ENCODE results near the gene HMX1.

The HMX1 gene

GRCh38 chr4:8871417-8872401 lies at the start of gene HMX1:
Gene HMX1, minus strand, starts transcription at chr4:8871839. Its CDS starts 225 bp downstream, at chr4:8871614.
- no peak for DNase-seq

DNA sequence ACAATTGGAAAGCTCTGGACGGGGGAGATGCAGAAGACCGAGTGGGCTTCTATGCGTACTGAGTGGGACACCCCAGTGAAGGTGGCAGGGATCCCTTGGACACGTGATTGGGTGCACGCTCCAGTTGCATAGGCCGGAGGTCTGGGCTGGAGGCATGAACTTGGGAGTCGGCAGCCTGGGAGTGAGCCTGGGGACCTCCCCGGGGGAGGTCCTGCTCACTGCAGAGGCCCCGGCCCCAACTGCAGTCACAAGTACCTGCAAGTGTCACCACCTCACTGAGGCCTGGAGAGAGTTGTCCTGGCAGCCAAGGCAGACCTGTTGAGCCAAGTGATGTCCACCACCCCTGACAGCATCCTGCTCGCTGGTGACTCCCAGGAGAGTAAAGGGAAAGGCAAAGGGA lies 49.3 kb upstream of the HMX1 start:
- no peak for DNase-seq

DNA sequence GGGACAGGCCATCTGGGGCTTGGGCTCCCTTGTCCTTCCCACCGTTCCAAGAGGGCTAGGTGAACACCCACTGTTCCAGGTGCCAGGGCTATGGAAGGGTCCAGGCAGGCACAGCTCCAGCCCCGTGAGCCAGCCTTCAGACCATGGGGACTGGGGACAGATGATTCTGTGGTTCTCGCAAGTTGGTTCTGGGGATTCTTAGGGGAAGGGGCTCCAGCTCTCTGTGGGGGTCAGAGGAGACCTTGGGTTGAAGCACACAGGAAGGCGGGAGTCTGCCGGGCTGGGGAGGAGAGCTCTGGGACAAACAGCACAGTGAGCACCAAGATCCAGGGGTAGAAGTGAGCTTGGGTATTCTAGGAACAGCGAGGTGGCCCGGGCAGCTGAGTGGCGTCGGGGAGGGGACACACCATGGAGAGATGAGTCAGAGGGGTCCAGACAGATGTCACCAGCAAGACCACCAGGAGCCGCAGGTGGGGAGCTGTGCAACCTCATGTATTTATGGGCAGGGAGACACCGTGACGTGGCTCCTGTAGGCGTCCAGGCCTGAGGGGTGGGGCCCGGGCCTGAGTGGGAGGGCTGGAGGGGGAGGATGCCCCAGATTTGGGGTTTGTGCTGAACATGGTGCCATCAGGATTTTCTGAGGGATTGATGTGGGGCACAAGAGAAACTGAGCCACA lies 48.8 kb upstream of the HMX1 start:
- no peak for DNase-seq

DNA sequence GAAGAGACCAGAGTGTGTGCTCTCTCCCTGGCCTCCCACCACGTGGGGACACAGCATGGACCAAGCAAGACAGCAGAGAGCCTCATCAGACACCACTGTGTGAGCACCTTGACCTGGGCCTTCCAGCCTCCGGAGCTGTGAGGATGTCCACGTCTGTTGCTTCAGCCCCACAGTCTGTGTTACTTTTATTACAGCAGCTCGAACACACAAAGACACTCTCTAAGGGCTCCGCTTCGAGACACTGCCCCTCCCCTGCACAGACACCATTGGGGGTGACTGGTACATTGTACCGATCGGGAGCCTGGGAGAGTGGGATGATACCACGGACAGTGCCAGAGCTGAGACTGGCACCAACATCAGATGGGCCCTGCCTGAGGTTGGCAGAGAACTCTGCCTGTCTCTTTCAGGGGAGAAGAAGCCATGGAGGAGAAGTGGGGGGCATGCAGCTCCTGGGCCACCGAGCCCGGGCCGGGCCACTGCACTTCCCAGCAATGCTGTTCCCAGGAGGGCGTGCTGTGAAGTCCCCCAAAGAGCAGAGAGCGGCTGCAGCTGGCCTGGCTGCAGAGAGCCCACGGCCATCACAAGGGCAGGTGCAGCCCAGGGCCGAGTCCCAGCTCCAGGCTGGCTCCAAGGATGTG lies 48.1 kb upstream of the HMX1 start:
- DNase-seq, result no peak

GRCh38 chr4:8917868-8918783 lies 46.5 kb upstream of the HMX1 start:
- no peak for DNase-seq

GRCh38 chr4:8917321-8917811 lies 45.7 kb upstream of the HMX1 start:
- DNase-seq, result no peak

GRCh38 chr4:8916906-8917305 lies 45.3 kb upstream of the HMX1 start:
- DNase-seq, result no peak

GRCh38 chr4:8916351-8916885 lies 44.8 kb upstream of the HMX1 start:
- DNase-seq, result no peak

DNA sequence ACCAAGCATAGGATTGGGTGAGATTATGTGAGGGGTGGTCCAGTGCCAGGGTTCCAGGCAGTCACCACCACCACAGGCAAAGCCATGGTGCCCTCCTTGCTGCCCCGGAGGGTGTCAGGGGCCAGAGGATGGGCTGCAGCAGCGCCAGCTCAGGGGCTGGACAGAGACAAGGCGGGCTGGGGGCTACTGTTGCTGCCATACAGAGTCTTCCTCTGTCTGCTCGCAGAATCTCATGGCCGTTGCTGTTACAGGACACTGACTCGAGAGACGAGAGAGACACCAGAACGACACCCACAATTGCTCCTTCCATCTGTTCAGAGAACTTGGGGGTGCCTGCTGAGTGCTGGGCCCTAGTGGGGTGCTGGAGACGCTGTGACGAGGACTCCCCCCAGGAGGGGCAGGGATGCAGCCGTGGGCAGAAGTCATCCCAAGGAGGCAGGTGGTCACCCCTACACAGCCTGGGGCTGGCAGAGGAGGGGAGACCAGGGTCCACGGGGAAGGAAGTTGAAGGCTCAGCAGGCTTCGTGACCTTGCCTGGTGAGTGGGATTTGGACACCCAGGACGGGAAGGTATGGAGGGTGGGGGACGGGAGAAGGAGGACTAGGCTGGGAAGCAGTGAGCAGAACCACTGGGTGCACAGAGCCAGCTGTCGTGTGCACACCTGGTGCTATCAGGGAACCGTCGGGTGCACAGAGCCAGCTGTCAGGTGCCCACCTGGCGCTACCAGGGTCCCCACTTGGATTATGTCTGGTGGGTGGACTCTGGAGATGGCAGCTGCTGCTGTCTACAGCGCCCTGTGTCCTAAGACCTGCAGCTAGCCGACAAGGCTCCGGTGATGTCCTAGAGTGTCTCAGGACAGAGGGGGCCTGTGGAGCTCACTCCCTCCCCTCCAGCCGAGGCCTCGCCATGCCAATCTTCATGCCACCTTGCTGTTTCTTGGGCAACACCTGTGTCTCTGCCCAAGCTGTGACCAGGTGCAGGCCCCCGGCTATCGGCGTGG lies 43.9 kb upstream of the HMX1 start:
- no peak for DNase-seq

- no peak for DNase-seq
These were observed 43.0 kb upstream of the HMX1 start for GRCh38 chr4:8914461-8915171.

DNA sequence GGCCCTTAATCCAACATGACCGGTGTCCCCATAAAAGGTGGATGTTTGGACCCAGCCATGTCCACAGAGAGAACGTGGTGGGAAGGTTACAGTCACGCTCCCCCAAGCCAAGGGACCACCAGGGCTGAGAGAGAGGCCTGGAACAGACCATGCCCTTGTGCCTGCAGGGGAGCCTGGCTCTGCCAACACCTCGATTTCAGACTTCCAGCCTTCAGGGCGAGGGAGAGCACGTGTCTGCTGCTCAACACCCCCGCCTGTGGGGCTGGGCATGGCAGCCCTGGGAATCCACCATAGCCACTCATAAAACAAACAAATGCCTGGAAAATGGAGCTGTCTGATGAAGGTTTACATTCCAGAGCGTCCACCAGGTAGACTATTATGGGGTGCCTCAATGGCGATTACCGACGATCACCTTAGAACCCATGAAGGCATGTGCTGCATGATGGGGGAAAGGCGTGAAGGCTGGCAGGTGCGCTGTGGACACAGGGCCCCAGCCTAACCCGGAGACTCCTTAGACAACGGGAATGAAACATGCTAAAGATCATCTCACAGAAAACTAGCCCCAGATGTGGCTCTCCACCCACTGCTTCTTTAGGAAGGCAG lies 42.3 kb upstream of the HMX1 start:
- no peak for DNase-seq

GRCh38 chr4:8913121-8913857 lies 41.6 kb upstream of the HMX1 start:
- no peak for DNase-seq

GRCh38 chr4:8912506-8912905 lies 40.9 kb upstream of the HMX1 start:
- no peak for DNase-seq

GRCh38 chr4:8912089-8912455 lies 40.4 kb upstream of the HMX1 start:
- DNase-seq, result no peak

- DNase-seq, result no peak
These were observed 39.9 kb upstream of the HMX1 start for GRCh38 chr4:8911316-8912088.

- no peak for DNase-seq
These were observed 39.2 kb upstream of the HMX1 start for GRCh38 chr4:8910822-8911315.

DNA sequence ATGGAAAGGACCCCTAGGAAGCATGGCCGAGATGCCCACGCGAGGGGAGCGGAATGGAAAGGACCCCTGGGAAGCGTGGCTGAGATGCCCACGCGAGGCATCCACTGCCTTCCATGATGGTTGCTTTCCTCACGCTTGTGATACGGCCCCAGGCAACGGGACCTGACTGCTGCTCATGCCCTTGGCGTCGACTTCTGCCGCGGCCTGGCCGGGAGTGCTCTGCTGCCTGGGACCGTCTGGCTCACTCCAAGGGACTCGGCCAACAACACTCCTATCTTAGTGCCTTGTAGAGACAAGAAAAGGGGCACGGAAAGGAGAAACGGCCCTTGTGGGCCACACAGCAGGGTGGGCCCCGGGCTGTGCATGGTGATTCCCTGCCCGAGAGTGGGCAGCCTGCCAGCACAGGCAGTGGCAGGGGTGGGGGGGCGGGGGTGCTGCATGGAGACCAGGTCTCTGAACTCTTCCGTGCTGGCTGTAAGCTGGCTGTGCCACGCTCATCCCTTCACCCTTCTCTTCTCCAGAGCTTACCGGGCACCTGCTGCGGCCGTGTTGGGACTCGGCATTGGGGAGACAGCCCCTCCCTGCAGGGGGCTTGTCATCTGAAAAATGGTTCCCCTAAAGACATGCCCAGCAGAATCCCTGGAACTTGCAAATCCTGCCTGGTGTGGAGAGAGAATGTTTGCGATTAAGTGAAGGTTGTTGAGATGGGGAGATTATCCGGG lies 38.6 kb upstream of the HMX1 start:
- no peak for DNase-seq

All from NCI-H2107 (cell line).